Endometrium (tissue), 2 donors: Measurements from ENCODE around the gene RABL6.
"Not testable (repeated sequence)": the region's sequence is repeated elsewhere in the genome, so short reads cannot be mapped to it uniquely, and the experiment has no call there.

Experiments
- FAIRE-seq: peaks from 2 replicates; lab custom pipeline; 2012; peaks lifted over from hg19 to GRCh38; lab: Jason Lieb, UNC
- donor health status: control.
- donor health status: control.

The RABL6 gene, protein sequence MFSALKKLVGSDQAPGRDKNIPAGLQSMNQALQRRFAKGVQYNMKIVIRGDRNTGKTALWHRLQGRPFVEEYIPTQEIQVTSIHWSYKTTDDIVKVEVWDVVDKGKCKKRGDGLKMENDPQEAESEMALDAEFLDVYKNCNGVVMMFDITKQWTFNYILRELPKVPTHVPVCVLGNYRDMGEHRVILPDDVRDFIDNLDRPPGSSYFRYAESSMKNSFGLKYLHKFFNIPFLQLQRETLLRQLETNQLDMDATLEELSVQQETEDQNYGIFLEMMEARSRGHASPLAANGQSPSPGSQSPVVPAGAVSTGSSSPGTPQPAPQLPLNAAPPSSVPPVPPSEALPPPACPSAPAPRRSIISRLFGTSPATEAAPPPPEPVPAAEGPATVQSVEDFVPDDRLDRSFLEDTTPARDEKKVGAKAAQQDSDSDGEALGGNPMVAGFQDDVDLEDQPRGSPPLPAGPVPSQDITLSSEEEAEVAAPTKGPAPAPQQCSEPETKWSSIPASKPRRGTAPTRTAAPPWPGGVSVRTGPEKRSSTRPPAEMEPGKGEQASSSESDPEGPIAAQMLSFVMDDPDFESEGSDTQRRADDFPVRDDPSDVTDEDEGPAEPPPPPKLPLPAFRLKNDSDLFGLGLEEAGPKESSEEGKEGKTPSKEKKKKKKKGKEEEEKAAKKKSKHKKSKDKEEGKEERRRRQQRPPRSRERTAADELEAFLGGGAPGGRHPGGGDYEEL

GRCh38 chr9:136807281-136808074 is at the start of gene RABL6:
Gene RABL6, plus strand, starts transcription at chr9:136807948. Its CDS starts 249 bp downstream, at chr9:136808197.
- no peak for FAIRE-seq

GRCh38 chr9:136759001-136759400 is 48.7 kb upstream of the RABL6 start:
- FAIRE-seq: no peak

DNA sequence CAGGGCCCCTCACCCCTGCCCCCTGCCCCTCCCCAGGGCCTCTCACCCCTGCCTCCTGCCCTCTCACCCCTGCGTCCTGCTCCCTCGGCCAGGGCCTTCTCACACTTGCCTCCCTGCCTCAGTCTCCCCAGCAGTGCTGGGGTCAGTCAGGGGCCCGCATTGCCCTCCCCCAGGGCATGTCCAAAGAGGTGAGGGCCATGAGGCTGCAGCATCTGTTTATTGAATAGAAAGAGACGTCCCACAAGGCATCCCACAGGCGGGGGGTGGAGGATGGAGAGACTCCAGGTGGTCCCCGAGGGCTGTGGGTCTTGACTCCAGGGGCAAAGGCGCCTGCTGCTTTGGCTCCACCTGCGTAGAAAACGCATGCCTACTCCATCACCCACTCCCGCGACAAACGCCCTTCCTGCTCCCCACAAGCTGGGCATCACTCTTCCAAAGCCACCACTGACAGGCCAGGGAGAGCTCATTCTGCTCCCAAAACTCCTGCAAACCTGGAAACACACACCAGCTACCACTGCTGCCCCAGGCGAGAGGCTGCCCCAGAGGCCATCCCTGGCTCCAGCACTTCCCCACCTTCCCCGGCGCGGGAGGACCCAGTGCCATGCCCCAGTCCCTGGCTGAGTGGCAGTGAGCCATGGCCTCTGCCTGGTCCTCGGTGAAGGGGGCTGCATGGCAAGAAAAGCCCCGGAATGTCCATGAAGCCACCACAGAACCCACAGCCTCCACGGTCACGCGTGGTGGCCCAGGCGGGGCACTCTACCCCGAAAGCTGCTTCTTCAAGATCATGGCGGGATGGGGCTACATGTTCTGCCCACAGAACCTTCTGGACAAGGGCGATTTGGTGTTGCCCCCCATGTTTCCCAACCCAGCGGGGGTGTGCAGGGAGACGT is 48.1 kb upstream of the RABL6 start:
- FAIRE-seq: no peak

DNA sequence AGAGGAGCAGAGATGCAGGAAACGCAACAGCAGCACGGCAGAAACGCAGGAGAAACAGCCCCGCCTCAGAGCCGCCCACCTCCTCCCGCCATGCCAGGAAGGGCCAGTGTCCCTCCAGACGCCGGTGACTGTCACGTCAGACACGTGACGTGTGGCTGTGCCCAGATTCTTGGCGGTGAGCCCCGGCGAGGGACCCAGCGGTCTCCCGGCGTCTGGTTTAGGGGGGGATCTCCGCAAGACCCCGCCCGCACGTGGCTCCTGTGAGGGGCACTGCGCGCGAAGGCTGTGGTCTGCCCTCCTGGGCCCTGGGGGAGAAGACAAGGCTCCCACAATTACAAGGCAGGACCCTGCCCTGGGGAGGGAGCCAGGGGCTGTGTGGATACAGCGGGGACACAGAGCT is 47.3 kb upstream of the RABL6 start:
- FAIRE-seq: no peak

GRCh38 chr9:136760834-136761544 is 46.8 kb upstream of the RABL6 start:
- FAIRE-seq: not testable (repeated sequence)

DNA sequence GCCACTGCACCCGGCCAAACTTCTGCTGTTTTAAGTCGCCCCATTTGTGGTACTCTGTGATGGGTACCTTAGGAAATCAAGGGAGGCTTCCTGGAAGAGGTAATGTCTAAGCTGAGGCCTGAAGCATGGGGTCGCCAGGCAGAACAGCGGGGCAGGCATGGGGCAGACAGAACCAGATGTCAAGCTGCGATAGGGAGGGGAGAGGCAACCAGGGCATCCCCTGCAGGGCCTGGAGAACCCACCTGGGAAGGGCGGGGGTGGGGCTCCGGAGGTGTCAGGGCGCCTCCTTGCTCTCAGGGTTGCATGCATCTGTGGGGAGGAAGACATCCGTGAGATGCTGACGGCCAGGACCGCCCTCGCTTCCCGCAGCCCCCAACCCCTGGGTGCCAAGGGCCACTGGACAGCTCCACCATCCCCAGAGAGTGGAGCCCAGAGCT is 46.2 kb upstream of the RABL6 start:
- no peak for FAIRE-seq

DNA sequence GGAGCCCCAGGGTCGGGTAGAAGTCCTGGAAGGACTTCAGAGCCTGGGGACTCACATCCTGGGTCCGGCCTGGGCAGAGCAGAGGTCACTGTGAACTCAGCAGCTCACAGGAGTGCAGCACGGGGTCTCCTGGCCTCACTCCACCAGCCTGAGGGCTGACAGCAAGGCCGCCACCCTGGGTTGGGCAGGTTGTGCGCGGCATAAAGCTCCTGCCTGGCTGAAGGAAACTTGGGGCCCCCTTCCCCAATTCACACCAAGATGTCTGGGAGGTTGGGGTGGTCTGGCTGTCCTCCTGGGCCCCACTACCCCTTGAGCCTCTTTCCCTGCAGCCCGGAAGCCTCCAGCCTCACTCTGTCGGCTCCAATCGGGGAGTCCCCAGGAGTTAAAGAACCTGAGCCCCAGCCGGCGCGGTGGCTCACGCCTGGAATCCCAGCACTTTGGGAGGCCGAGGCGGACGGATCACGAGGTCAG is 45.5 kb upstream of the RABL6 start:
- no peak for FAIRE-seq

DNA sequence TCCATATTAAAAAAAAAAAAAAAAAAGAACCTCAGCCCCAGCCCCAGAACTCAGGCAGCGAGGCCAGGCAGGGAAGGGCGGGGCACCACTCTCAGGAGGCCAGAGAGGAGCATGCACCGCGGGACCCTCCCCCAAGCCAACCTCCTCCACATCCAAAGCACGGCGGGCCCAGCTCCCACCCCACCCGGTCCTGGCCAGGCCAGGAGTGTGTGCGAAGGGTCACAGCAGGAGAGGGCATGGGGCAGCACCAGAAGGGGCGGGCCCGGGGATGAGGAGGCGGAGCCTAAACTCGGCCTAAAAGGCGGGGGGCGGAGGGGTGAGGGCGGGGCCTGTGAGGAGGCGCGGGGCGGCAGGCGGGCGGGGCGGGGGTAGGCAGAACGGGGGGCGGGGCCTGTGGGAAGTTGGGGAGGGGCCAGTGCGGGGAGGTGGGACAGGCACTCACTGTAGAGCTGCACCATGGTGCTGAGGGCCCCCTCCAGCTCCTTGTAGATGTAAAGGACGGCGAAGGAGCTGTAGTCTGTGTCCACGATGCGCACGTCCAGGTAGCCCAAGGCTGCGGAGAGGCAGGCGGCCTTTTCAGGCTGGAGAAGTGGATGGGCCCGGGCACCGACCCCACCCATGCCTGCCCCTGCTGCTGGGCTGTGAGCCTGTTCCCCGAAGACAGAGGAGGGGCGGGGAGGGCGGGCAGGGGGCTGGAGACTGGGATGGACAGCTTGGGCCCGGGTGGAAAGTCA is 44.7 kb upstream of the RABL6 start:
- no peak for FAIRE-seq

DNA sequence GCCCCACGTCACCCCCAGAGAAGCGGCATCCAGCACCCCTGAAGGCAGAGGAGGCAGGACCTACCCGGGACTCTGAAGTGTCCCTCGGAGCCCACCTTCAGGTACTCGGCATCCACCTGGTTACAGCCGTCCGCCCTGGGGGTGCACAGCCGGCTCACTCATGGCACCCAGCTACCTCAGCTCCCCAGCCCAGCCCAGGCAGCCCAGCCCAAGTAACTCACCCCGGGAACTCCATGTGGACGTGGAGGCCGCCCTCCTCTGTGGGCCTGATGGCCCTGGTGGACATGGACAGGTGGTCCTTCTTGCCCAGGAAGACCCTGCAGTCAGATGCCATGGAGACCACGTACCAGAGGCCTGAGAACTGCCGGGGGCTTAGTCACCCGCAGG is 44.1 kb upstream of the RABL6 start:
- FAIRE-seq: no peak

DNA sequence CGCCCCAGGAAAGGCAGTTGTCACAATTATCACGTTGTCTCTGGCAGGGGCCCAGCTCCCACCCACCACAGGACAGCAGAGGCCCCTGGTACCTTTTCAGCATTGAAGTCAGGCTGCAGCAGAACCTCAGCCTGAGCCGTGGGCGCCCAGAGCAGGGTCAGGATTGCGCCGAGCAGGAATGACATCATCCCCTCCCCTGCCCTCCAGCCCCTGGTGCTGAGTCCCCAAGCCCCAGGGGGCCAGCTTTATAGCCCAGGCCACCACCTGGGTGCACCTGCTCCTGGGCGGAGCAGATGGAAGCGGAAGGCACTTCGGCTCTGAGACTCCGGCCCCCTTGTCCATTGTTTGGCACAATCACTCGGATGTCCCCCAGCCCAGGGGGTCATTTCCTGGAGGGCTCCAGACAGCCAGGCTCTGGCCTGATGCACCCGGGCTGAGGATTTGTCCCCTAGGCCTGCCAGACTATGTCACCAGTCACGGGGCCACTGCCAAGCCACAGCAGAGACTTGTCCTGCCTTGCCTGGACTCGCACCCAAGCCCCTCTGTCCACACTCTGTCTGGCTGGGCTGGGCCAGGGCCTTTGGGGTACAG is 43.4 kb upstream of the RABL6 start, which contains the start of gene LCN15:
Gene LCN15 (minus strand): TSS at position 218 of the 591 bp plus-strand sequence. CDS start 30 bp downstream, at position 188.
- FAIRE-seq: no peak

DNA sequence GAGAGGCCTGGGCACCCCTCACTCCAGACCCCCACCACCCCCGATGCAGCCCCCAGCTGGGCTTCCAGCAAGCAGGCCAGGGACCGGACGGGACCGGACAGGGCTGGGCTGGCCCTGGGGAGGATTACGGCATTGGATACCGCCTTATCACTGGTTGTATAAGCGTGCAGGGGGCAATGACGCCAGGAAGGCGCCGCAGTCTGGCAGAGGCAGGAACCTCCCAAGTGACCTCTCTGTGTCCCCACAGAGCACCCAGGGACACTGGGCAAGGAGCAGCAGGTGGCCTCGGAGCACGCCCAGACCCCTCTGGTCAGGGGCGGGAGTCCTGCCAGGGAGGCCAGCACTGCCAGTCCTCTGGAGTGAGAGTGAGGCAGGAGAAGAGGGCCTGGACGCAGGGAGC is 42.7 kb upstream of the RABL6 start:
- FAIRE-seq: no peak

DNA sequence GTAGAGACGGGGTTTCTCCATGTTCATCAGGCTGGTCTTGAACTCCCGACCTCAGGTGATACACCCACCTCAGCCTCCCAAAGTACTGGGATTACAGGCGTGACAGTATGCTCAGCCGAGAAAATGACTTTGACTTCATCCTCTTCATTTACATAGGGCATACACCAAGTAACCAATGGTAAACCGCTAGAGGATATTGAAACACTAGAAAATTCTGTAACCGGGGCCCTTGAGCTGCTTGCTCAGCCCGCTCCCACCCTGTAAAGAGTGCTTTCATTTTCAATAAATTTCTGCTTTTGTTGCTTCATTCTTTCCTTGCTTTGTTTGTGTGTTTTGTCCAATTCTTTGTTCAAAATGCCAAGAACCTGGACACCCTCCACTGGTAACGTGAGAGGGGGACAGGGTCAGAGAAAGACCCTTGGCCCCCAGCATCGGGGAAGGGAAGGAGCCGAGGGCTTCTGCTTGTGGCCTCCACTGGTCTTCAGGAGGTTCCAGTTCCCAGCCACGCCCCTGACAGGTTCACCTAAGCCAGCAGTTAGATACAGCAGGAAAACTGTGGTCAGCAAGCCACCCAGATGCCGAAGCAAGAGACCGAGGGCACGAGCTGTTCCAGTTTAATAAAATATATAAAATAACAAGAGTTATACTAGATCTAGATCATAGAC is 41.9 kb upstream of the RABL6 start:
- FAIRE-seq: not testable (repeated sequence)

DNA sequence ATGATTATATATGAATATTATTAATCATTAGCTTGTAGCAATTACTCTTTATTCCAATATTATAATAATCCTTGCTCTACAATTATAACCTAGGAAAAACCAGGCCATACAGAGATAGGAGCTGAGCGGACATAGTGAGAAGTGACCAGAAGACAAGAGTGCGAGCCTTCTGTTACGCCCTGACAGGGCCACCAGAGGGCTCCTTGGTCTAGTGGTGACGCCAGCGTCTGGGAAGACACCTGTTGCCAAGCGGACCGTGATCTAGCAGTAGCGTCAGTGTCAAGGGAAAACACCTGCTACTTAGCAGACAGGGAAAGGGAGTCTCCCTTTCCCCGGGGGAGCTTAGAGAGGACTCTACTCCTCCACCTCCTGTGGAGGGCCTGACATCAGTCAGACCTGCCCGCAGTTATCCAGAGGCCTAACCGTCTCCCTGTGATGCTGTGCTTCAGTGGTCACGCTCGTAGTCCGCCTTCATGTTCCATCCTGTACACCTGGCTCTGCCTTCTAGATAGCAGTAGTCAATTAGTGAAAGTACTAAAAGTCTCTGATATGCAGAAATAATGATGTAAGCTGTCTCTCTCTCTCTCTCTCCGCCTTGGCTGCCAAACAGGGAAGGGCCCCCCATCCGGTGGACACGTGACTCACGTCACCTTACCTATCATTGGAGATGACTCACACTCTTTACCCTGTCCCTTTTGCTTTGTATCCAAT is 41.2 kb upstream of the RABL6 start:
- not testable (repeated sequence) for FAIRE-seq

GRCh38 chr9:136769710-136770191 is 38.0 kb upstream of the RABL6 start:
- FAIRE-seq: no peak

DNA sequence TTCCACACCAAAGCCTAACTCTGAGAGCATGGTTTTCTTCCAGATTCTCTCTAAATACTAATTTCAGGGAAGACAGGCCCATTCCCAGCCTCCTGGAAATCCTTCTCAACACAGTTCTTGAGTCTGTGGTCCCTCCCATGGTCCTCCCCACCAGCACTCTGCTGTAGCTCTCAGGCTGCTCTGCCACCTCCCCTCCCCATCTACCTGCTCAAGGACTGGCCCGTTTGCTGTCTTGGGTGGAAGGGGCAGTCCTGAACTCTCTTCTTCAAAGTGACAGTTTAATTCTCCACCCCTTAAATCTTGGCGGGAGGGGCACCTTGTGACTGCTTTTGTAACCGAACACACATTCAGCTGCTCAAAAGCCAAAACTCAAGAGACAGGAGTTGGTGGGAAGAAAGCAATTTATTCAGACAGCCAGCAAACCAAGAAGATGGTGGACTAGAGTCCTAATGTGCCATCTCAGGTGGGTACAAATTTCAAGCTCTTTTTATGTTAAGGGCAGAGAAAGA is 35.8 kb upstream of the RABL6 start:
- no peak for FAIRE-seq

GRCh38 chr9:136773386-136774044 is 34.2 kb upstream of the RABL6 start:
- no peak for FAIRE-seq

DNA sequence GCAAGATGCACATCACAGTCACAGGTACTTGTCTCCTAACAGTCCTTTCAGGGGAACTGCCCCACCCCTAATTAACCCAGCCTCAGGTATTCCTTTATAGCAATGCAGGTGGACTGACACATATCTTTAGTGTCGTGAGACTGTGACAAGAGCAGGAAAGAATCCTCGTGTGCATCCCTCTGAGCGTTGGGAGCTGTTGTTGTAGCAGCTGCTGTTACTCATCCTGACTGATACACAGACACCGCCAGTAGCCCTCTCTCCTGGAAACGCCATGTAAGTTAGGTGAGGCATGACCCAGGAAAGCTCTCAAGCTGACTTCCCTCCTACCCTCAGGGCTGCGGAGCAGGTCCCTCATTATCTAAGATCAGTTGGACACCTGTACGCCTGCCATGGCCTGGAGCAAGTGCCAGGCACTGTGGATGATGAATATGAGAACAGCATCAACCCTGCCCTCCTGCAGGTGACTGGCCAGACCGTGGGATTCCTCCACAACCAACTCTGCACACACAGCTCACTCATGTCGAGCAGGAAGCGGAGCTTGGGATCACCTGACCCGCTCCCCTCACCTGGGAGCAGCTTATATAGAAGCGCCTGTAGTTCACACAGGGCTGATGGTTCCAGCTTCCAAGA is 33.2 kb upstream of the RABL6 start:
- FAIRE-seq: no peak
